PFSK-1 (cell line): Measurements from ENCODE around the gene ZNF428.

Experiments
- POLR2AphosphoS5 ChIP-seq: IDR thresholded peaks from 2 replicates; pipeline ENCODE4 v1.6.1; 2012; ENCODE audit warnings: low read depth, mild to moderate bottlenecking, control low read depth, low read length, moderate library complexity
- SIN3A ChIP-seq: IDR thresholded peaks from 2 replicates; pipeline ENCODE4 v1.6.1; 2012; ENCODE audit warnings: mild to moderate bottlenecking, low read length, moderate library complexity, borderline replicate concordance; ENCODE audit not compliant: insufficient read depth
- TAF1 ChIP-seq: IDR thresholded peaks from 2 replicates; pipeline ENCODE4 v1.6.1; 2012; ENCODE audit warnings: low read length, control low read depth, borderline replicate concordance; ENCODE audit not compliant: insufficient read depth

GRCh38 chr19:43658001-43658400 is 38.6 kb upstream of the ZNF428 start:
- TF ChIP-seq SIN3A (no peak), POLR2AphosphoS5 (no peak), TAF1 (no peak)
